ENCODE measurements around the gene RNF212.

The RNF212 gene

DNA sequence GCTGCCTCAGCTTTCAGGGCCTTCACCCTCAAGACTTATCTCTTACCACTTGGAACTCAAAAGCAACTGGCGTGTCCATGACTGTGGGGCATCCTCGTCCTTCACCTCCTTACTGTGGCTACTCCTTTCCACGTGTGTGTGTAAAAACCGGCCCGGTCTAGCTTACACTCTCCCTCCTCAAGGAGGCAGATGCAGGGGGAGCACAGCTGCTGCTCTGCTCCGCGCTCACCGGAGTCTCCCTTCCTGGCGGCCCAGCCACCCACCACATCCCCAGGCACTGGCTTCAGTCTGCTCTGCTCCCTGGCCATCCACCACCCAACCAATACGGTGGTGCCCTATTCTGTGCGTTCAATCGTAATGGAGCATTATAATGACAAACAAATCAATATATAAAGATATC lies 8.3 kb downstream of the RNF212 start:
- DNase-seq (ENCODE audit: low spot score), result no peak
- TF ChIP-seq, protein P1, sequence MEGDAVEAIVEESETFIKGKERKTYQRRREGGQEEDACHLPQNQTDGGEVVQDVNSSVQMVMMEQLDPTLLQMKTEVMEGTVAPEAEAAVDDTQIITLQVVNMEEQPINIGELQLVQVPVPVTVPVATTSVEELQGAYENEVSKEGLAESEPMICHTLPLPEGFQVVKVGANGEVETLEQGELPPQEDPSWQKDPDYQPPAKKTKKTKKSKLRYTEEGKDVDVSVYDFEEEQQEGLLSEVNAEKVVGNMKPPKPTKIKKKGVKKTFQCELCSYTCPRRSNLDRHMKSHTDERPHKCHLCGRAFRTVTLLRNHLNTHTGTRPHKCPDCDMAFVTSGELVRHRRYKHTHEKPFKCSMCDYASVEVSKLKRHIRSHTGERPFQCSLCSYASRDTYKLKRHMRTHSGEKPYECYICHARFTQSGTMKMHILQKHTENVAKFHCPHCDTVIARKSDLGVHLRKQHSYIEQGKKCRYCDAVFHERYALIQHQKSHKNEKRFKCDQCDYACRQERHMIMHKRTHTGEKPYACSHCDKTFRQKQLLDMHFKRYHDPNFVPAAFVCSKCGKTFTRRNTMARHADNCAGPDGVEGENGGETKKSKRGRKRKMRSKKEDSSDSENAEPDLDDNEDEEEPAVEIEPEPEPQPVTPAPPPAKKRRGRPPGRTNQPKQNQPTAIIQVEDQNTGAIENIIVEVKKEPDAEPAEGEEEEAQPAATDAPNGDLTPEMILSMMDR (IDR thresholded peaks at IDR 0.05; ENCODE audit: extremely low read depth, missing control alignments), result no peak

DNA sequence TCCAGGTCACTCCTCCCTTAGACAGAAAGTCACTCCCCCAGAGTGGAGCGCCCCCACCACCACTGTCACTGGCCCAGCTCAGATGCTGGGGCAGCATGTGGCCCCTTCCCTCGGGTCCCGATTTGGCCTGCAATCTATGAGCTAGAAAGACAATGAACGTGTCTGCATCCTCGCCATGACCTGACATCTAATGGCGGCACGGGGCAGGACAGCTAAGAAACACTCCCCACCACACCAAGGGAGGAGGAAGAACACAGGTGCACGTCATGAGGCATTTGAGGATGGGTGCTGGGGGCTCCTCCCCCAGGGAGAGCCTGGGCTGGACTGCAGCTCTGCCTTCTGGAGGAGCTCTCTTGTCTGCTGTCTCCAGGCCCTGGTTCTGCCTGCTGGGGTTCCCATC lies 8.7 kb downstream of the RNF212 start:
- no peak for DNase-seq (ENCODE audit: low spot score)

DNA sequence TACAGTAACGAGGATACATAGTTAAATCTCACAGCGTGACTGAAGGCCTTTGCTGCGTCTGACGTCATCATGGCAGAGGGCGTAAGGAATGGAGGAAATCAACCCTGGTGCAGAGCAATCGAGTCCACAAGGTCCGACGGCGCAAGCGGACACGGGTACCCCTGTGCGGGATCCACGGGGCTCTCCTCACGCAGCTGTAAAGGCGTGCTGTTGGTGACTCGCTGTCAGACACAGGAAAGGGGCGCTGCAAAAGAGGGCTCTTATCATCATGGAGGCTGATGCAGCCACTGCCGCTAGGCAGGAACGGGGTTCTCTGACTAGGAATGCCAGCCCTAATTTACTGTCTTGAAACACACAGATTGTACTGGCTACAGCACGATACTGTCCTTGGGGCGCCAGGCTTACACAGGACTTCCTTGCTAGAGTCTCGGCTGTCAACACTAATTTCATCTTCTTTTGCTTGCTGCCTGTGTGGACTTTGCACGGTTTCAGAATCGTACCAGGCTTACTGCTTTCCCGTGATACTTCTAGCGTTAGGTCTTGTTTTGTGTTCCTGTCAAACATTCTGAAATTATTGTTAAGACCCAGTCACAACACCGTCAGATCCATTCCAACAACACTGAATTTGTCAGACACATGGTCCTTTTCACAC lies 13.6 kb downstream of the RNF212 start:
- TF ChIP-seq, protein P1 (IDR thresholded peaks at IDR 0.05; ENCODE audit: extremely low read depth, missing control alignments), result no peak
- DNase-seq (ENCODE audit: low spot score), result no peak

More for the DNA sequence above, 8.7 kb downstream of the RNF212 start:
- TF ChIP-seq, protein P1 (IDR thresholded peaks at IDR 0.05; ENCODE audit: extremely low read depth, missing control alignments), result no peak

GRCh38 chr4:1099270-1099669 lies 14.1 kb downstream of the RNF212 start:
- DNase-seq (ENCODE audit: low spot score), result no peak
- TF ChIP-seq, protein P1 (IDR thresholded peaks at IDR 0.05; ENCODE audit: extremely low read depth, missing control alignments), result no peak

- no peak for DNase-seq (ENCODE audit: low spot score)
- TF ChIP-seq, protein P1 (IDR thresholded peaks at IDR 0.05; ENCODE audit: extremely low read depth, missing control alignments), result no peak
These were observed 14.9 kb downstream of the RNF212 start for GRCh38 chr4:1098311-1098925.

- DNase-seq (ENCODE audit: low spot score), result no peak
- TF ChIP-seq, protein P1 (IDR thresholded peaks at IDR 0.05; ENCODE audit: extremely low read depth, missing control alignments), result no peak
These were observed 15.8 kb downstream of the RNF212 start for GRCh38 chr4:1097553-1097952.

DNA sequence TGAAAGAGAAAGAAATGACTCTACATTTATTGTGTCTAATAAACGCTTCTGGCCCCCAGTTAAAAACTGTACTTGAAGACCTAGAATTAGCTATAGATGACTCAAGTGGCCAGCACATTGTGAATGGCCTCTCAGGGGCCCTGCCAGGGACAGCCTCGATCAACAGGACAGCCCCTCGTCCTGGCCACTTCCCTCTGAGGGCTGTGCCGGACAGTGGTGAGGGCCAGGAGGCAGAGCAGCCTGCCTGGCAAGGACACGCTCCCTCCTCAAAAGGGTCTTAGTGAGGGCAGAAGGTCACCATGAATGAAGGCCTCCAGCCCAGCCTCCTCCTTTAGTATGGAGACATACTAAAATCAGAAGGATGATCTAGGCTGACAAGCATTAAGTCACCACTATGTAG lies 16.5 kb downstream of the RNF212 start:
- DNase-seq (ENCODE audit: low spot score), result no peak
- TF ChIP-seq, protein P1 (IDR thresholded peaks at IDR 0.05; ENCODE audit: extremely low read depth, missing control alignments), result no peak
